ENCODE measurements around the gene DAD1.

DAD1 gene

GRCh38 chr14:22521449-22522239, 67.4 kb downstream of the DAD1 start:
- Mint-ChIP-seq H3K4me1 (ENCODE audit: low read depth) (peaks cover 97% of the 10 kb centered on the region), H3K36me3 (ENCODE audit: low read depth) (peaks cover 89% of the 10 kb centered on the region), H3K9me3 (no peaks in the 10 kb centered on the region), H3K27ac (peak overlapping the region; percentile 100), H3K27me3 (no peaks in the 10 kb centered on the region), H3K4me3 (peak overlapping the region; percentile 86)

- peaks cover 93% of the 10 kb centered on the region for H3K36me3 Mint-ChIP-seq (ENCODE audit: low read depth)
- peak overlapping the region; percentile 86 for H3K4me3 Mint-ChIP-seq
Measured at GRCh38 chr14:22520796-22521195, 68.2 kb downstream of the DAD1 start.

GRCh38 chr14:22519877-22520685, 68.9 kb downstream of the DAD1 start:
- peaks cover 99% of the 10 kb centered on the region for H3K4me1 Mint-ChIP-seq (ENCODE audit: low read depth)
- H3K27ac Mint-ChIP-seq, result peak overlapping the region; percentile 100
- H3K9me3 Mint-ChIP-seq, result no peaks in the 10 kb centered on the region
- H3K27me3 Mint-ChIP-seq, result no peaks in the 10 kb centered on the region
- peak overlapping the region; percentile 86 for H3K4me3 Mint-ChIP-seq
- H3K36me3 Mint-ChIP-seq (ENCODE audit: low read depth), result peaks cover 93% of the 10 kb centered on the region

More at GRCh38 chr14:22520796-22521195, 68.2 kb downstream of the DAD1 start:
- peaks cover 99% of the 10 kb centered on the region for H3K4me1 Mint-ChIP-seq (ENCODE audit: low read depth)
- H3K9me3 Mint-ChIP-seq, result no peaks in the 10 kb centered on the region
- no peaks in the 10 kb centered on the region for H3K27me3 Mint-ChIP-seq
- H3K27ac Mint-ChIP-seq, result peak overlapping the region; percentile 100

- H3K9me3 Mint-ChIP-seq, result no peaks in the 10 kb centered on the region
- H3K36me3 Mint-ChIP-seq (ENCODE audit: low read depth), result peaks cover 90% of the 10 kb centered on the region
- no peaks in the 10 kb centered on the region for H3K27me3 Mint-ChIP-seq
- peak overlapping the region; percentile 100 for H3K27ac Mint-ChIP-seq
- peaks cover 96% of the 10 kb centered on the region for H3K4me1 Mint-ChIP-seq (ENCODE audit: low read depth)
- H3K4me3 Mint-ChIP-seq, result peak overlapping the region; percentile 86
Measured at GRCh38 chr14:22518073-22518472, 71.0 kb downstream of the DAD1 start.

- Mint-ChIP-seq H3K27me3 (no peaks in the 10 kb centered on the region), H3K4me1 (ENCODE audit: low read depth) (peaks cover 94% of the 10 kb centered on the region), H3K36me3 (ENCODE audit: low read depth) (peaks cover 90% of the 10 kb centered on the region), H3K4me3 (peak overlapping the region; percentile 86), H3K9me3 (no peaks in the 10 kb centered on the region), H3K27ac (peak overlapping the region; percentile 100)
Measured at GRCh38 chr14:22517117-22517720, 71.8 kb downstream of the DAD1 start.

GRCh38 chr14:22515929-22516328, 73.1 kb downstream of the DAD1 start:
- no peaks in the 10 kb centered on the region for H3K9me3 Mint-ChIP-seq
- peaks cover 90% of the 10 kb centered on the region for H3K36me3 Mint-ChIP-seq (ENCODE audit: low read depth)
- H3K4me3 Mint-ChIP-seq, result peak overlapping the region; percentile 86
- H3K4me1 Mint-ChIP-seq (ENCODE audit: low read depth), result peaks cover 93% of the 10 kb centered on the region
- no peaks in the 10 kb centered on the region for H3K27me3 Mint-ChIP-seq
- H3K27ac Mint-ChIP-seq, result peak overlapping the region; percentile 100
